HG03469 (cell line): Measurements from ENCODE around the gene SNUPN.

Experiments
- ATAC-seq: cut with Tn5 transposase; IDR thresholded peaks from one replicate; pipeline ENCODE4 v1.9.1; 2021; ENCODE audit warnings: mild to moderate bottlenecking, moderate library complexity, moderate number of reproducible peaks; ENCODE audit not compliant: unreplicated experiment

Gene SNUPN

GRCh38 chr15:75654201-75654907, 28.8 kb upstream of the SNUPN start:
- no peak for ATAC-seq

- no peak for ATAC-seq
These were observed 27.9 kb upstream of the SNUPN start for GRCh38 chr15:75653347-75653913.

GRCh38 chr15:75651810-75652543, 26.5 kb upstream of the SNUPN start:
- ATAC-seq: no peak

GRCh38 chr15:75650908-75651809, 25.6 kb upstream of the SNUPN start:
- no peak for ATAC-seq

GRCh38 chr15:75649848-75650247, 24.3 kb upstream of the SNUPN start:
- no peak for ATAC-seq

- no peak for ATAC-seq
These were observed 23.7 kb upstream of the SNUPN start for GRCh38 chr15:75649045-75649761.

- ATAC-seq: no peak
These were observed 22.9 kb upstream of the SNUPN start for GRCh38 chr15:75648156-75649000.

- no peak for ATAC-seq
These were observed 22.0 kb upstream of the SNUPN start, which contains the start of gene SNX33 for GRCh38 chr15:75647370-75648155. TSS of gene SNX33 (plus strand) at chr15:75647912. CDS start at chr15:75649103, 1,191 bp downstream.

- no peak for ATAC-seq
These were observed 21.4 kb upstream of the SNUPN start for GRCh38 chr15:75646944-75647364.

- no peak for ATAC-seq
These were observed 20.8 kb upstream of the SNUPN start for GRCh38 chr15:75646112-75646943.

GRCh38 chr15:75644376-75644775, 18.9 kb upstream of the SNUPN start:
- ATAC-seq: no peak

- ATAC-seq: no peak
These were observed 16.1 kb upstream of the SNUPN start for GRCh38 chr15:75641603-75642002.

GRCh38 chr15:75641179-75641503, 15.6 kb upstream of the SNUPN start:
- ATAC-seq: no peak

- ATAC-seq: no peak
These were observed 15.1 kb upstream of the SNUPN start for GRCh38 chr15:75640483-75641178.

GRCh38 chr15:75639709-75640482, 14.4 kb upstream of the SNUPN start, which contains the start of gene IMP3:
TSS of gene IMP3 (minus strand) at chr15:75640224. CDS start at chr15:75640168, 56 bp downstream.
- ATAC-seq: peak; percentile 76

- no peak for ATAC-seq
These were observed 13.7 kb upstream of the SNUPN start for GRCh38 chr15:75639191-75639708.
